H9 (cell line): ENCODE data around the gene TNFAIP8L1. TPM values are rescaled to one million over a fixed set of nuclear protein-coding genes. Genes with fewer than 3 reads are reported as not detected.

Experiments used
- DNase-seq: peaks from one replicate; pipeline ENCODE4 v3.0.0-alpha.2; 2017
- H2AFZ ChIP-seq: one replicate; pipeline ENCODE4 v1.6.1; 2013; ENCODE audit warnings: mild to moderate bottlenecking, low read length, control low read depth, moderate library complexity
- H2AK5ac ChIP-seq: 2 replicates; pipeline ENCODE4 v1.6.1; 2013; ENCODE audit warnings: low read length, control low read depth, mixed read lengths; ENCODE audit not compliant: insufficient read length
- H2BK120ac ChIP-seq: one replicate; pipeline ENCODE4 v1.6.1; 2013; ENCODE audit warnings: low read depth, mild to moderate bottlenecking, low read length, control low read depth, inconsistent platforms; ENCODE audit not compliant: poor library complexity, severe bottlenecking
- H2BK12ac ChIP-seq: 2 replicates; pipeline ENCODE4 v1.6.1; 2013; ENCODE audit warnings: low read length, control low read depth, mixed read lengths, low read depth; ENCODE audit not compliant: insufficient read length
- H2BK15ac ChIP-seq: 2 replicates; pipeline ENCODE4 v1.6.1; 2013; ENCODE audit warnings: low read depth, low read length, control low read depth
- H2BK20ac ChIP-seq: one replicate; pipeline ENCODE4 v1.6.1; 2013; ENCODE audit warnings: low read depth, mild to moderate bottlenecking, low read length, control low read depth, inconsistent platforms; ENCODE audit not compliant: poor library complexity, severe bottlenecking
- H2BK5ac ChIP-seq: 2 replicates; pipeline ENCODE4 v1.6.1; 2013; ENCODE audit warnings: low read length, control low read depth, mixed read lengths; ENCODE audit not compliant: insufficient read length
- H3K14ac ChIP-seq: 2 replicates; pipeline ENCODE4 v1.6.1; 2013; ENCODE audit warnings: low read length, control low read depth; ENCODE audit not compliant: insufficient read depth
- H3K18ac ChIP-seq: 2 replicates; pipeline ENCODE4 v1.6.1; 2013; ENCODE audit warnings: low read depth, mild to moderate bottlenecking, mixed read lengths, low read length, control low read depth; ENCODE audit not compliant: insufficient read length
- H3K23ac ChIP-seq: 2 replicates; pipeline ENCODE4 v1.6.1; 2013; ENCODE audit warnings: low read length, control low read depth, mixed read lengths, low read depth; ENCODE audit not compliant: insufficient read length
- H3K23me2 ChIP-seq: 2 replicates; pipeline ENCODE4 v1.6.1; 2013; ENCODE audit warnings: low read depth, mild to moderate bottlenecking, mixed read lengths, low read length, control low read depth; ENCODE audit not compliant: insufficient read length, poor library complexity, severe bottlenecking
- H3K27ac ChIP-seq: 2 replicates; pipeline ENCODE4 v1.5.1; 2013; ENCODE audit warnings: low read length, control low read depth, mixed read lengths, low read depth; ENCODE audit not compliant: insufficient read length
- H3K27me3 ChIP-seq: 2 replicates; pipeline ENCODE4 v1.6.1; 2013; ENCODE audit warnings: low read length, control low read depth, inconsistent platforms; ENCODE audit not compliant: insufficient read depth
- H3K4ac ChIP-seq: 2 replicates; pipeline ENCODE4 v1.6.1; 2013; ENCODE audit warnings: low read depth, mild to moderate bottlenecking, control low read depth, inconsistent platforms, low read length, moderate library complexity
- H3K4me1 ChIP-seq: 2 replicates; pipeline ENCODE4 v1.6.1; 2013; ENCODE audit warnings: low read length, control low read depth, inconsistent platforms; ENCODE audit not compliant: insufficient read depth
- H3K4me2 ChIP-seq: 2 replicates; pipeline ENCODE4 v1.6.1; 2013; ENCODE audit warnings: low read length, control low read depth, mixed read lengths; ENCODE audit not compliant: insufficient read length, insufficient read depth
- H3K56ac ChIP-seq: 2 replicates; pipeline ENCODE4 v1.6.1; 2013; ENCODE audit warnings: low read depth, mild to moderate bottlenecking, mixed read lengths, low read length, control low read depth; ENCODE audit not compliant: insufficient read length
- H3K79me1 ChIP-seq: 2 replicates; pipeline ENCODE4 v1.6.1; 2013; ENCODE audit warnings: low read depth, mild to moderate bottlenecking, moderate library complexity, low read length, control low read depth, inconsistent platforms; ENCODE audit not compliant: insufficient read depth, poor library complexity, severe bottlenecking
- H3K79me2 ChIP-seq: 2 replicates; pipeline ENCODE4 v1.6.1; 2013; ENCODE audit warnings: low read length, control low read depth, inconsistent platforms; ENCODE audit not compliant: insufficient read depth
- H3K9ac ChIP-seq: 2 replicates; pipeline ENCODE4 v1.6.1; 2013; ENCODE audit warnings: low read length, control low read depth, mixed read lengths; ENCODE audit not compliant: insufficient read length; ENCODE audit errors: extremely low read depth
- H3K9me3 ChIP-seq: one replicate; pipeline ENCODE4 v1.6.1; 2013; ENCODE audit warnings: low read depth, low read length, inconsistent platforms; ENCODE audit not compliant: control insufficient read depth
- H3T11ph ChIP-seq: one replicate; pipeline ENCODE4 v1.6.1; 2013; ENCODE audit warnings: mild to moderate bottlenecking, low read length, control low read depth, inconsistent platforms
- H4K20me1 ChIP-seq: one replicate; pipeline ENCODE4 v1.6.1; 2013; ENCODE audit not compliant: control insufficient read depth, insufficient read length, insufficient read depth
- H4K5ac ChIP-seq: 2 replicates; pipeline ENCODE4 v1.6.1; 2013; ENCODE audit warnings: low read depth, mild to moderate bottlenecking, mixed read lengths, low read length, control low read depth; ENCODE audit not compliant: insufficient read length
- H4K8ac ChIP-seq: replicated peaks from 2 replicates; pipeline ENCODE4 v1.6.1; 2013; ENCODE audit warnings: low read length, control low read depth, mixed read lengths, low read depth; ENCODE audit not compliant: insufficient read length
- H4K91ac ChIP-seq: 2 replicates; pipeline ENCODE4 v1.6.1; 2013; ENCODE audit warnings: low read depth, mild to moderate bottlenecking, moderate library complexity, mixed read lengths, low read length, control low read depth; ENCODE audit not compliant: insufficient read length
- H3K27ac Mint-ChIP-seq, 3 experiments: 2 replicates in 2 of 3; 3 replicates in 1 of 3; pipeline ENCODE4 v1.8.0; 2020 to 2021; ENCODE audit warnings: mixed read lengths in 3 of 3, mild to moderate bottlenecking in 1 of 3, moderate library complexity in 1 of 3
- H3K27me3 Mint-ChIP-seq: 2 replicates; pipeline ENCODE4 v1.8.0; 2021; ENCODE audit warnings: low read depth, mild to moderate bottlenecking, moderate library complexity, mixed read lengths
- H3K36me3 Mint-ChIP-seq, 3 experiments: 2 replicates in 2 of 3; 3 replicates in 1 of 3; pipeline ENCODE4 v1.8.0; 2020 to 2021; ENCODE audit warnings: low read depth in 3 of 3, mixed read lengths in 3 of 3; ENCODE audit not compliant: insufficient read depth in 1 of 3
- H3K4me1 Mint-ChIP-seq, 2 experiments: 2 replicates each; pipeline ENCODE4 v1.8.0; 2020; ENCODE audit warnings: mixed read lengths in 2 of 2
- H3K4me3 Mint-ChIP-seq, 2 experiments: 2 replicates in 1 of 2; 3 replicates in 1 of 2; pipeline ENCODE4 v1.8.0; 2020 to 2021; ENCODE audit warnings: mild to moderate bottlenecking in 2 of 2, mixed read lengths in 2 of 2, moderate library complexity in 1 of 2
- H3K9me3 Mint-ChIP-seq, 2 experiments: 2 replicates in 1 of 2; 3 replicates in 1 of 2; pipeline ENCODE4 v1.8.0; 2020; ENCODE audit warnings: mild to moderate bottlenecking in 2 of 2, mixed read lengths in 2 of 2, moderate library complexity in 1 of 2
- CTCF ChIP-seq: fragments of 200-600 bp; sonication (generic); conservative IDR thresholded peaks from 3 replicates; pipeline ENCODE4 v1.8.0; 2021; ENCODE audit warnings: antibody characterized with exemption, mild to moderate bottlenecking
- WGBS: extraction: QIAGEN DNeasy Blood & Tissue Kit; methylation state at CpG from one replicate; pipeline ENCODE4 v1.1.7; 2013; ENCODE audit warnings: missing lambda C conversion rate, low lambda C conversion rate, mixed read lengths; ENCODE audit not compliant: insufficient read length; ENCODE audit errors: extremely low coverage; 5-methylcytosine and 5-hydroxymethylcytosine counted together
- total RNA-seq: library from RNA; stranded (reverse); gene quantifications from 2 replicates; pipeline ENCODE4 v1.2.1, GENCODE V29; 2021

The TNFAIP8L1 gene
- total RNA-seq, 1 experiment from 2014 or later: 4.2 TPM

DNA sequence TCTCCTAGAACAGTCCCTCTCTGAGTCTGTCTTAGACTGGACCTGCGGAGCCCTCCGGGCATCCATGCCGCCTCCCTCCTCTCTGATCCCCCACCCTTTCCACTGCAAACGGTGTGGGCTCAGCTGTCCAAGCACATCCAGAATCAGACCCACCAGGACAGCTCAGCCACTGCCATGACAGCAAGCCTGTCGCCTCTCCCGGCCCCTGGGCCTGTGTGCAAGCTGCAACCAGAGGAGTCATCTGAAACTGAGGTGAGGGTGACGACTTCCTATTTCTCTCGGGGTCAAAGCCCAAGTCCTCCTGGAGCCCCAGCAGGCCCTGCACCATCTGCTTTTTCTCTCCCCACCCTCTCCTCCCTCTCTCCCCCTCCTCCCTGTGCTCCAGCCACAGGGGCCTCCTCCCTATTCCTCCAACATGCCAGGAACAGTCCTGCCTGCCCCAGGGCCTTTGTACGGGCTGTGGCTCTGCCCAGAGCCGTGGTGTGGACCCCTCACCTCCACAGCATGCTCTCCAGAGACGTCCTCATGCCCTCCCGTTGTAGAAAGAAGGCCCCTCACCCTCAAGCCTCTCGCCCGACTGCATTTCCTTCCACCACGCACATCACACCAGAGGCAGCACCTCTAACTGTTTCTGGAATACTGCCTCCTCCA, 54.3 kb downstream of the TNFAIP8L1 start:
- Histone ChIP-seq H3K79me2 (no peaks in the 10 kb centered on the region), H2AK5ac (no peak overlapping the region), H3K27me3 (no peaks in the 10 kb centered on the region), H3K14ac (no peak overlapping the region), H3K9me3 (no peaks in the 10 kb centered on the region), H2BK120ac (no peak overlapping the region), H2BK5ac (no peak overlapping the region), H2BK12ac (no peak overlapping the region), H3K4ac (no peak overlapping the region), H2BK15ac (no peak overlapping the region), H3K4me2 (no peak overlapping the region), H3K23me2 (no peaks in the 10 kb centered on the region), H2BK20ac (no peak overlapping the region), H4K8ac (no peak overlapping the region), H3K56ac (no peak overlapping the region), H4K5ac (no peak overlapping the region), H3K23ac (no peak overlapping the region), H4K91ac (no peak overlapping the region), H2AFZ (no peak overlapping the region), H3T11ph (no peak overlapping the region), H3K9ac (no peak overlapping the region), H4K20me1 (no peaks in the 10 kb centered on the region), H3K4me1 (no peaks in the 10 kb centered on the region), H3K18ac (no peak overlapping the region), H3K27ac (no peak overlapping the region), H3K79me1 (no peaks in the 10 kb centered on the region)
- no peak overlapping the region for H3K4me3 Mint-ChIP-seq
- H3K27ac Mint-ChIP-seq: no peak overlapping the region
- H3K4me1 Mint-ChIP-seq: no peaks in the 10 kb centered on the region
- H3K36me3 Mint-ChIP-seq: peaks cover 24 to 74% (median 57%) of the 10 kb centered on the region in 3 experiments
- no peak for DNase-seq
- no peak for TF ChIP-seq CTCF
- WGBS: no CpG with 5 or more reads among the region's 15 CpGs
- H3K27me3 Mint-ChIP-seq: no peaks in the 10 kb centered on the region
- no peaks in the 10 kb centered on the region for H3K9me3 Mint-ChIP-seq
